HepG2 (cell line): Measurements from ENCODE around the gene ATP6V0D1. TPM values are rescaled to one million over a fixed set of nuclear protein-coding genes. Genes with fewer than 3 reads are reported as not detected.

Experiments
- ATAC-seq: fragments of 200-7000 bp; cut with Tn5 transposase; 3 replicates; pipeline ENCODE4 v1.9.1; 2020; ENCODE audit warnings: mild to moderate bottlenecking, moderate library complexity
- BruUV-seq: library from RNA; stranded (reverse); fragments of 400-500 nt; replicated peaks from 2 replicates; lab custom pipeline; 2021; lab: Mats Ljungman, UMichigan
- CTCF ChIA-PET: fragments of 300-600 bp; formaldehyde crosslinking; extraction: SDS; loops from one replicate; lab custom pipeline; 2021; ENCODE audit warnings: low total read pairs, inconsistent platforms, low intra/inter-chr PET ratio; lab: Yijun Ruan, JAX
- POLR2A ChIA-PET: fragments of 350-600 bp; sonication (Branson Sonifier 250); formaldehyde crosslinking; loops from one replicate; lab custom pipeline; 2020; ENCODE audit warnings: antibody characterized with exemption, inconsistent platforms; lab: Yijun Ruan, JAX
- DNase-seq: peaks from one replicate; pipeline ENCODE4 v3.0.0-alpha.2; 2015; ENCODE audit warnings: low spot score
- FAIRE-seq: peaks from 3 replicates; lab custom pipeline; 2011; peaks lifted over from hg19 to GRCh38; lab: Jason Lieb, UNC
- H2AFZ ChIP-seq: one replicate; pipeline ENCODE4 v1.6.1; 2011; ENCODE audit warnings: low read length, inconsistent platforms
- H3K27ac ChIP-seq: fragments of 300-600 bp; 3 replicates; pipeline ENCODE4 v1.8.0; 2011; ENCODE audit warnings: mixed run types, mild to moderate bottlenecking, mixed read lengths, low read length, inconsistent platforms; ENCODE audit not compliant: insufficient read depth; ENCODE audit errors: extremely low read length
- H3K27me3 ChIP-seq, 2 experiments: fragments of 200-600 bp in 1 of 2; 2 replicates in 1 of 2; 3 replicates in 1 of 2; pipeline versions ENCODE4 v1.6.0 to v1.8.0; 2011; ENCODE audit warnings: low read length in 2 of 2, mild to moderate bottlenecking in 2 of 2, moderate library complexity in 2 of 2, inconsistent platforms in 1 of 2; ENCODE audit not compliant: insufficient read depth in 2 of 2, control insufficient read depth in 1 of 2
- H3K36me3 ChIP-seq, 2 experiments: fragments of 200-600 bp in 1 of 2; replicated peaks in 1 of 2; 2 replicates in 1 of 2; 3 replicates in 1 of 2; pipeline versions ENCODE4 v1.5.1 to v1.8.0; 2011; ENCODE audit warnings: low read length in 2 of 2, inconsistent platforms in 1 of 2; ENCODE audit not compliant: insufficient read depth in 2 of 2, control insufficient read depth in 1 of 2
- H3K4me1 ChIP-seq: 2 replicates; pipeline ENCODE4 v1.5.1; 2012; ENCODE audit warnings: low read length, inconsistent platforms; ENCODE audit not compliant: insufficient read depth
- H3K4me2 ChIP-seq: 2 replicates; pipeline ENCODE4 v1.6.0; 2011; ENCODE audit warnings: low read depth, low read length, inconsistent platforms
- H3K4me3 ChIP-seq, 3 experiments: fragments of 200-600 bp in 1 of 3; sonication (generic), shearing (Covaris generic) in 1 of 3; replicated peaks in 1 of 3; 2 replicates each; pipeline ENCODE4 v1.5.1; 2011 to 2016; ENCODE audit warnings: low read length in 3 of 3, inconsistent platforms in 2 of 3, low read depth in 2 of 3, mild to moderate bottlenecking in 2 of 3, control low read depth in 1 of 3, mixed read lengths in 1 of 3; ENCODE audit not compliant: insufficient read depth in 1 of 3
- H3K79me2 ChIP-seq: one replicate; pipeline ENCODE4 v1.6.1; 2011; ENCODE audit warnings: low read length, inconsistent platforms; ENCODE audit not compliant: insufficient read depth
- H3K9ac ChIP-seq: 2 replicates; pipeline ENCODE4 v1.6.0; 2011; ENCODE audit warnings: mild to moderate bottlenecking, low read depth, low read length, inconsistent platforms; ENCODE audit not compliant: insufficient read depth
- H3K9me3 ChIP-seq: 2 replicates; pipeline ENCODE4 v1.5.1; 2012; ENCODE audit warnings: mild to moderate bottlenecking, low read length
- H4K20me1 ChIP-seq: 2 replicates; pipeline ENCODE4 v1.6.0; 2011; ENCODE audit warnings: inconsistent platforms, mild to moderate bottlenecking, low read length, moderate library complexity; ENCODE audit not compliant: insufficient read depth
- KDM3A ChIP-seq: IDR thresholded peaks from 2 replicates; pipeline ENCODE4 v1.6.1; 2018; ENCODE audit warnings: low read depth, missing compliant biosample characterization
- KIAA2018 ChIP-seq: sonication (generic); formaldehyde crosslinking; IDR thresholded peaks from 2 replicates; pipeline ENCODE4 v1.5.0; 2020; ENCODE audit warnings: mild to moderate bottlenecking, missing genetic modification reagents, borderline replicate concordance
- KLF15 ChIP-seq: sonication (generic); formaldehyde crosslinking; IDR thresholded peaks from 2 replicates; pipeline ENCODE4 v1.8.1; 2023; ENCODE audit warnings: borderline replicate concordance, mild to moderate bottlenecking, inconsistent platforms, missing genetic modification reagents, mixed read lengths
- SETDB1 ChIP-seq: sonication (generic); formaldehyde crosslinking; IDR thresholded peaks from 2 replicates; pipeline ENCODE4 v1.5.1; 2020; ENCODE audit warnings: missing genetic modification reagents, mild to moderate bottlenecking, borderline replicate concordance
- U2AF1 ChIP-seq: fragments of 200-400 bp; formaldehyde crosslinking; optimal IDR thresholded peaks from 2 replicates; pipeline ENCODE3; 2017; ENCODE audit warnings: mild to moderate bottlenecking, low read depth, low read length
- ZBTB49 ChIP-seq: sonication (generic); formaldehyde crosslinking; IDR thresholded peaks from 2 replicates; pipeline ENCODE4 v1.4.0; 2020; ENCODE audit warnings: missing genetic modification reagents, borderline replicate concordance
- ZNF703 ChIP-seq: sonication (generic); formaldehyde crosslinking; IDR thresholded peaks from 2 replicates; pipeline ENCODE4 v1.5.1; 2020; ENCODE audit warnings: missing genetic modification reagents, mild to moderate bottlenecking, moderate library complexity, borderline replicate concordance
- WGBS: methylation state at CpG from one replicate; pipeline ENCODE4 v1.1.6; 2017; ENCODE audit warnings: low lambda C conversion rate; 5-methylcytosine and 5-hydroxymethylcytosine counted together
- in situ Hi-C: cut with HindIII; loops from 2 replicates; pipeline ENCODE4 v1.10.0; 2017; ENCODE audit warnings: low pct_unique_long_range_greater_than_20kb; ENCODE audit not compliant: extremely low pct_ligation_motif_present
- intact Hi-C: fragments of 100-400 bp; cut with micrococcal nuclease; formaldehyde crosslinking; loops from one replicate; pipeline ENCODE4 v1.10.0; 2022; ENCODE audit not compliant: unreplicated experiment
- polyA plus RNA-seq, 8 experiments: library from polyadenylated mRNA; depleted of rRNA in 3 of 8; stranded (reverse) in 7 of 8; unstranded in 1 of 8; fragments of >200 nt; fragmentation: Illumina TruSeq in 4 of 8; extraction: Trizol in 4 of 8; gene quantifications; 2 replicates each; pipeline versions ENCODE4 v1.2.1 to v1.2.3, GENCODE V29; 2011 to 2016; ENCODE audit warnings: low read depth in 4 of 8, missing spikeins in 1 of 8, mixed read lengths in 1 of 8; ENCODE audit not compliant: insufficient read depth in 1 of 8
- total RNA-seq, 5 experiments: library from RNA; depleted of rRNA; stranded (reverse); fragments of >200 nt; fragmentation: Illumina TruSeq; extraction: Trizol; gene quantifications; 2 replicates each; pipeline ENCODE4 v1.2.3, GENCODE V29; 2016; ENCODE audit warnings: low read depth in 1 of 5
- TF ChIP-seq, protein P1 (sequence below): sonication (generic); formaldehyde crosslinking; IDR thresholded peaks from 2 replicates; pipeline ENCODE4 v1.4.0; 2020; ENCODE audit warnings: missing genetic modification reagents

ATP6V0D1 gene
- total and polyA plus RNA-seq, 2 of the 13 experiments (the other 11 are each of a cell fraction or from before 2014, with no cell fraction given): 51.1 to 61.3 TPM

DNA sequence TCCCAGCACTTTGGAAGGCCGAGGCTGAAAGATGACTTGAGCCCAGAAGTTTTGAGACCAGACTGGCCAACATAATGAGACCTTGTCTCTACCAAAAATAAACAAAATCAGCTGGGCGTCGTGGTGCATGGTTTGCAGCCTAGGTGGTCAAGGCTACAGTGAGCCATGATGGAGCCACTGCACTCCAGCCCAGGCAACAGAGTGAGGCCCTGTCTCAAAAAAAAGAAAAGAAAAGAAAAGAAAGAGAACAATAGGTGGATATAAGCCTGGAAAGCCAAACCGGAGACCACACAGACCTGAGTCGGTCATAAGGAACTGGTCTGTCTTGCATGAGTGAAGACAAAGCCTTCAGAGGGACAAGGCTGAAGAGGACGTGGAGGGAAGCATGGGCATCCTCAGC is 14.4 kb downstream of the ATP6V0D1 start (continued):
- TF ChIP-seq KIAA2018 (CRISPR knock-in tag): no peak

DNA sequence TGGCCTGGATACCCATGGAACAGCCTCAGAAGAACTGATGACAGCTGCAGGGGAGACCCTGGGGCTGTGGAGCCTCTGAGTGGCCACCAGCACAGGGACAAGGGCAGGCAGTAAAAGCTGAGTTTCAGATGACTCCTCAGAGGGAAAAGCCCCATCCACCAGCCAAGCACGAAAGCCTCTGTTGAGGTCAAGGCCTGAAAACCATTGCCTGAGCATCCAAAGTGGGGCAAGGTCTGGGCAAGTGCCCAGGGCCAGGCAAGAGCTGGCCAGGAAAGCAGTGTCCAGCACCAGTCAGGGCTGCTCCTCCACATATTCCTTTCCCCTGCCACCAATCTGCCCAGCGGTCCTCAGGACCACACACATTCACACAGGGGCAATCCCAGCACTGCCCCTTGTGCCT is 16.4 kb downstream of the ATP6V0D1 start:
- H3K27ac ChIP-seq: no peak overlapping the region
- H3K79me2 ChIP-seq: peaks cover 16% of the 10 kb centered on the region
- 95% methylated on average over 2 of the region's 2 CpGs for WGBS
- no peak overlapping the region for H3K9ac ChIP-seq
- H3K4me2 ChIP-seq: no peak overlapping the region
- no peak for DNase-seq
- H3K36me3 ChIP-seq: peaks cover 4 to 13% of the 10 kb centered on the region in 2 experiments; a peak in 3 of 5 replicates
- no peak overlapping the region for H3K4me3 ChIP-seq
- intact Hi-C loops: loop anchor here (2.0 kb wide), 1 partner anchor 18 kb away; no protein-coding TSS in a partner anchor
- peaks cover 14% of the 10 kb centered on the region for H3K4me1 ChIP-seq
- no peak for ATAC-seq
- H3K27me3 ChIP-seq: no peaks in the 10 kb centered on the region
- no peaks in the 10 kb centered on the region for H3K9me3 ChIP-seq
- H4K20me1 ChIP-seq: peaks cover 7% of the 10 kb centered on the region; the same call in 1 of the 2 replicates
- ChIA-PET POLR2A (interaction anchor here (1.3 to 1.9 kb wide), 3 partner anchors 34 to 37 kb away, joined by 3 to 15 read pairs (median 4); partner anchors contain the start of gene HSD11B2), CTCF (interaction anchor here (1.1 to 5.3 kb wide), 2 partner anchors 36 to 115 kb away, joined by 4 to 98 read pairs; partner anchors contain the start of gene HSD11B2)
- no peak for FAIRE-seq
- in situ Hi-C loops: no loop called here
- no TSS peak for BruUV-seq
- no peak overlapping the region for H2AFZ ChIP-seq
- no peak for TF ChIP-seq KLF15
- no peak for TF ChIP-seq ZBTB49 (CRISPR knock-in tag)
- TF ChIP-seq U2AF1: no peak
- no peak for TF ChIP-seq SETDB1 (CRISPR knock-in tag)
- TF ChIP-seq ZNF703 (CRISPR knock-in tag): no peak
- no peak for TF ChIP-seq KDM3A
- TF ChIP-seq, protein P1, sequence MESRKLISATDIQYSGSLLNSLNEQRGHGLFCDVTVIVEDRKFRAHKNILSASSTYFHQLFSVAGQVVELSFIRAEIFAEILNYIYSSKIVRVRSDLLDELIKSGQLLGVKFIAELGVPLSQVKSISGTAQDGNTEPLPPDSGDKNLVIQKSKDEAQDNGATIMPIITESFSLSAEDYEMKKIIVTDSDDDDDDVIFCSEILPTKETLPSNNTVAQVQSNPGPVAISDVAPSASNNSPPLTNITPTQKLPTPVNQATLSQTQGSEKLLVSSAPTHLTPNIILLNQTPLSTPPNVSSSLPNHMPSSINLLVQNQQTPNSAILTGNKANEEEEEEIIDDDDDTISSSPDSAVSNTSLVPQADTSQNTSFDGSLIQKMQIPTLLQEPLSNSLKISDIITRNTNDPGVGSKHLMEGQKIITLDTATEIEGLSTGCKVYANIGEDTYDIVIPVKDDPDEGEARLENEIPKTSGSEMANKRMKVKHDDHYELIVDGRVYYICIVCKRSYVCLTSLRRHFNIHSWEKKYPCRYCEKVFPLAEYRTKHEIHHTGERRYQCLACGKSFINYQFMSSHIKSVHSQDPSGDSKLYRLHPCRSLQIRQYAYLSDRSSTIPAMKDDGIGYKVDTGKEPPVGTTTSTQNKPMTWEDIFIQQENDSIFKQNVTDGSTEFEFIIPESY (CRISPR knock-in tag): no peak
